Omental fat pad (tissue), 4 donors: ENCODE data around the gene ITGAV. TPM values are rescaled to one million over a fixed set of nuclear protein-coding genes. Genes with fewer than 3 reads are reported as not detected.

ENCODE experiments used
- ATAC-seq: fragments of 150-250 bp; one replicate; pipeline ENCODE4 v1.9.1; 2016; ENCODE audit warnings: mild to moderate bottlenecking, moderate library complexity; ENCODE audit not compliant: low FRiP score
- DNase-seq: peaks from one replicate; pipeline ENCODE4 v3.0.0-alpha.2; 2019; ENCODE audit warnings: low spot score
- total RNA-seq, 4 donors: library from RNA; depleted of rRNA; stranded (reverse); fragments of >200 nt; gene quantifications; one replicate each; pipeline ENCODE4 v1.1.0, GENCODE V29; 2016
- TF ChIP-seq, protein P1 (sequence below), 3 donors: fragments of 450-650 bp; IDR thresholded peaks; one replicate each; pipeline ENCODE4 v1.5.1; 2016 to 2017; ENCODE audit warnings: antibody characterized with exemption in 3 of 3, mild to moderate bottlenecking in 3 of 3, moderate library complexity in 2 of 3

Gene ITGAV
- total RNA-seq, 4 donors from 2014 or later = 81.3 to 155 (median 111) TPM

GRCh38 chr2:186551323-186552050 is 38.4 kb upstream of the ITGAV start:
- ATAC-seq = no peak
- no peak for DNase-seq
- TF ChIP-seq, protein P1, sequence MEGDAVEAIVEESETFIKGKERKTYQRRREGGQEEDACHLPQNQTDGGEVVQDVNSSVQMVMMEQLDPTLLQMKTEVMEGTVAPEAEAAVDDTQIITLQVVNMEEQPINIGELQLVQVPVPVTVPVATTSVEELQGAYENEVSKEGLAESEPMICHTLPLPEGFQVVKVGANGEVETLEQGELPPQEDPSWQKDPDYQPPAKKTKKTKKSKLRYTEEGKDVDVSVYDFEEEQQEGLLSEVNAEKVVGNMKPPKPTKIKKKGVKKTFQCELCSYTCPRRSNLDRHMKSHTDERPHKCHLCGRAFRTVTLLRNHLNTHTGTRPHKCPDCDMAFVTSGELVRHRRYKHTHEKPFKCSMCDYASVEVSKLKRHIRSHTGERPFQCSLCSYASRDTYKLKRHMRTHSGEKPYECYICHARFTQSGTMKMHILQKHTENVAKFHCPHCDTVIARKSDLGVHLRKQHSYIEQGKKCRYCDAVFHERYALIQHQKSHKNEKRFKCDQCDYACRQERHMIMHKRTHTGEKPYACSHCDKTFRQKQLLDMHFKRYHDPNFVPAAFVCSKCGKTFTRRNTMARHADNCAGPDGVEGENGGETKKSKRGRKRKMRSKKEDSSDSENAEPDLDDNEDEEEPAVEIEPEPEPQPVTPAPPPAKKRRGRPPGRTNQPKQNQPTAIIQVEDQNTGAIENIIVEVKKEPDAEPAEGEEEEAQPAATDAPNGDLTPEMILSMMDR (IDR thresholded peaks at IDR 0.05) = no peak

DNA sequence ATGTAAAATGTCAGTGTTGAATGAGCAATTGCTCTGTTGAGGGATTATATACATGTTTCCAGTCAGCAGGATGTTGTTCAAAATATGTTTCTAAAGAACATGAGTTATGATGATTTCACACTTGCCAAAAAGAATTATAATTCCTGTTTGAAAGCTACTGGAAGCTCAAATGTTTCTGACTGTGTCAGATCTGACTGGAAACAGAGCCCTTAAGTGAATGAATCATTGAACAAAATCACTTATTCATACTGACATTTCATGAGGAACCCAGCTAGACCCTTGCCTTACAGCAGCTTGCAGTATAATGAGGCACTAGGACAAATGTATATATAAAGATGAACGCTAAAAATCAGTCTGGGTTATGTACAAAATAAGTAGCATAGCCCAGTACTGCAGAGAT is 35.4 kb upstream of the ITGAV start:
- peak; percentile 65 for ATAC-seq
- TF ChIP-seq, protein P1 (IDR thresholded peaks at IDR 0.05) = no peak
- no peak for DNase-seq

DNA sequence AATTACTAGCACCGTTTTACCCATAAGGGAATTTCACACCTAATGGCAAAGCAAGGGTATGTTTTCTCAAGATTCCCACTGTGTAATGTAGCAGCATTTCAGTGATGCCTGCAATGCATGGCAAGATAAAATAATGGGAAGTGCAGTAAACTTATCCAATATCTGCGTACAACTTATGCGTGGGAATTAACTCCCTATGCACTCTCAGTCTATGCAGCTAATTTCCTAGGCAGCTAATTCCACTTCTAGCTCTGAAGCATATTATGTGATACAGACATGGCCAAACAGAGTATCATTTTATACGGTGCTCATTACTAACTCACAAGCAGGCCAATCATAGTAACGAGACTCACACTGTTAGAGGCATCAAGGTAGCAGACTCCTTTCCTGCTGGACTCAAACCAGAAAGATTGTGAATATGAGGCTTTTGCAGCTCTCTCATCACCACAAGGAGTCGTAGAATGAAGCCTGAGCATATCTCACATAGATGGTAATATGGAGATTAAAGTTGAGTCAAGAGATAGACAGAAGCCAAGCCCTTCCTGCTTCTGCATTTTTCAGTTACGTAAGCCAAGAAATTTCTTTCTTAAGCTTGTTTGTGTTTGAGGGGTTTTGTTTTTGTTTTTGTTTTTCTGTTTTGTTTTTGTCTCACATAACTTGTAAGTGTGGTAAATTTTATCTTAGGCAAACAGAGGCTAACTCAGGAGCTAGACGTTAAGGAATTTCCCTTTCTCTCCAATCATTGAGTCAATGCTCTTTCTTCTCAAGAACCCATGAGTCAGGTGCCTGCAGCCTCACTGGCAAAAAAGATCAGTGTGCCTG is 34.8 kb upstream of the ITGAV start:
- no peak for ATAC-seq
- DNase-seq = no peak
- TF ChIP-seq, protein P1 (IDR thresholded peaks at IDR 0.05) = no peak

DNA sequence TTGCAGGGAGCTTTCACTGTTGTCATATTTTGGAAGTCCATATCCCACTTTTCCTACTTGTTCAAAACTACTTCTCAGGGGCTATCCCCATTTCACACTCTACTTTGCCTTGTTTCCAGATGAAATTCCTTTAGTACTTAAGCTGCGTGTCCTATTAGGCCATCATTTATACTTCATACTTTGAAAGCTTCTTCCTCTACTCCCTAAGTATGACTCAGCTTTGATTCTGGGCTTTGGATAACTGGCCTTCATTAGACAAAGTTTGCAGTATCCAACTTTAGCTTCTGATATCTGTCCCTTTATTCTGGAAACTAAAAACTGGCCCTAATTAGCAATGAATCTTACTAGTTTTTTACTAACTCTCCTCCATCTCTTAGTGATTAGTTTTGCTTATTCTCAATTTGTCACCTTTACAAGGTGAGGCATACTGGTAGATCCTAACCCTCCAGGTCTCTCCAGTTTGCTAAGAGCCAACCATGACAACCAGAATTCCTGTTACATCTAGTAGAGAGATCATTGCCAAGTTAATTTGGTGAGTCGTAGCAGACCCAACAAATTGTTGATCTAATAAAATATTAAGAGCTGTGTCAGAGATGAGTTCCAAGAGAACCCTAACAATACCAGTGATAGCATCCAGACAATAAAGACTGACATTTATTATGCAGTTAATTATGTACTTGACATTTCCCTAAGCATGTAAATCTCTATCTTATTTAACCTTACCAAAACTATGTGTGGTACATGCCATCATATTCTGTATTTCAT is 31.2 kb upstream of the ITGAV start:
- TF ChIP-seq, protein P1 (IDR thresholded peaks at IDR 0.05) = no peak
- DNase-seq = no peak
- ATAC-seq = peak; percentile 48

GRCh38 chr2:186559370-186559769 is 30.5 kb upstream of the ITGAV start:
- no peak for ATAC-seq
- TF ChIP-seq, protein P1 (IDR thresholded peaks at IDR 0.05) = no peak
- no peak for DNase-seq

DNA sequence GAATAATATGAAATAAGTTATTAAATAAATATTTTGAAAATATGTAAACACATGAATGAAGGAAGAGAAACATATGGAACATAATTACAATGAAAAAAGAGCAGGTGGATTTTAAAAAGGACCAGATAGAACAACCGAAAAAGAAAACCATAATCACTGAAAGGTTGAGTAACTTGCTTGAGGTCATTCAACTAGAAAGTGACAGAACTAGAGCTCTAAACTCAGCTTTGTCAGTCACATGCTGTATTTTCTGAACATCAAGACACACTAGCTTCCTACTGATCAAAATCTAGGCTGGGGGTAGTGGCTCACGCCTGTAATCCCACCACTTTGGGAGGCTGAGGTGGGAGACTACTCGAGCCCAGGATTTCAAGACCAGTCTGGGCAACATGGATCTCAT is 30.0 kb upstream of the ITGAV start:
- TF ChIP-seq, protein P1 (IDR thresholded peaks at IDR 0.05) = no peak
- ATAC-seq (no peak), DNase-seq (no peak)
